Esophagus squamous epithelium (tissue), 4 donors: Measurements from ENCODE around the gene DLG3.

Experiments used
- CTCF ChIP-seq, 6 experiments: fragments of 450-650 bp in 4 of 6; fragments of 200-600 bp in 2 of 6; sonication (generic) in 2 of 6; IDR thresholded peaks; one replicate each; pipeline ENCODE4 v1.5.1; 2016 to 2019; ENCODE audit warnings: antibody characterized with exemption in 6 of 6, mild to moderate bottlenecking in 4 of 6, moderate library complexity in 4 of 6
- POLR2A ChIP-seq, 4 donors: fragments of 450-650 bp; IDR thresholded peaks; one replicate each; pipeline ENCODE4 v1.6.1; 2017; ENCODE audit warnings: antibody characterized with exemption in 4 of 4, mild to moderate bottlenecking in 4 of 4, moderate library complexity in 3 of 4

- no peak for TF ChIP-seq CTCF (IDR thresholded peaks at IDR 0.05)
- TF ChIP-seq POLR2A (IDR thresholded peaks at IDR 0.05) = no peak
Observed at GRCh38 chrX:70455366-70456202, 10.9 kb downstream of the DLG3 start.
